K562 treated with DMSO at 1 percent for 4 hours (cell line): Measurements from ENCODE around the gene DGKH. TPM values are rescaled to one million over a fixed set of nuclear protein-coding genes. Genes with fewer than 3 reads are reported as not detected.

Experiments used
- total RNA-seq: library from RNA; unstranded; fragments of 300-600 nt; gene quantifications from 2 replicates; pipeline ENCODE4 v1.2.3, GENCODE V29; 2022; ENCODE audit not compliant: insufficient read depth

The DGKH gene, protein sequence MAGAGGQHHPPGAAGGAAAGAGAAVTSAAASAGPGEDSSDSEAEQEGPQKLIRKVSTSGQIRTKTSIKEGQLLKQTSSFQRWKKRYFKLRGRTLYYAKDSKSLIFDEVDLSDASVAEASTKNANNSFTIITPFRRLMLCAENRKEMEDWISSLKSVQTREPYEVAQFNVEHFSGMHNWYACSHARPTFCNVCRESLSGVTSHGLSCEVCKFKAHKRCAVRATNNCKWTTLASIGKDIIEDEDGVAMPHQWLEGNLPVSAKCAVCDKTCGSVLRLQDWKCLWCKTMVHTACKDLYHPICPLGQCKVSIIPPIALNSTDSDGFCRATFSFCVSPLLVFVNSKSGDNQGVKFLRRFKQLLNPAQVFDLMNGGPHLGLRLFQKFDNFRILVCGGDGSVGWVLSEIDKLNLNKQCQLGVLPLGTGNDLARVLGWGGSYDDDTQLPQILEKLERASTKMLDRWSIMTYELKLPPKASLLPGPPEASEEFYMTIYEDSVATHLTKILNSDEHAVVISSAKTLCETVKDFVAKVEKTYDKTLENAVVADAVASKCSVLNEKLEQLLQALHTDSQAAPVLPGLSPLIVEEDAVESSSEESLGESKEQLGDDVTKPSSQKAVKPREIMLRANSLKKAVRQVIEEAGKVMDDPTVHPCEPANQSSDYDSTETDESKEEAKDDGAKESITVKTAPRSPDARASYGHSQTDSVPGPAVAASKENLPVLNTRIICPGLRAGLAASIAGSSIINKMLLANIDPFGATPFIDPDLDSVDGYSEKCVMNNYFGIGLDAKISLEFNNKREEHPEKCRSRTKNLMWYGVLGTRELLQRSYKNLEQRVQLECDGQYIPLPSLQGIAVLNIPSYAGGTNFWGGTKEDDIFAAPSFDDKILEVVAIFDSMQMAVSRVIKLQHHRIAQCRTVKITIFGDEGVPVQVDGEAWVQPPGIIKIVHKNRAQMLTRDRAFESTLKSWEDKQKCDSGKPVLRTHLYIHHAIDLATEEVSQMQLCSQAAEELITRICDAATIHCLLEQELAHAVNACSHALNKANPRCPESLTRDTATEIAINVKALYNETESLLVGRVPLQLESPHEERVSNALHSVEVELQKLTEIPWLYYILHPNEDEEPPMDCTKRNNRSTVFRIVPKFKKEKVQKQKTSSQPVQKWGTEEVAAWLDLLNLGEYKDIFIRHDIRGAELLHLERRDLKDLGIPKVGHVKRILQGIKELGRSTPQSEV
- 0.48 and 0.90 TPM in 2 replicates for total RNA-seq

DNA sequence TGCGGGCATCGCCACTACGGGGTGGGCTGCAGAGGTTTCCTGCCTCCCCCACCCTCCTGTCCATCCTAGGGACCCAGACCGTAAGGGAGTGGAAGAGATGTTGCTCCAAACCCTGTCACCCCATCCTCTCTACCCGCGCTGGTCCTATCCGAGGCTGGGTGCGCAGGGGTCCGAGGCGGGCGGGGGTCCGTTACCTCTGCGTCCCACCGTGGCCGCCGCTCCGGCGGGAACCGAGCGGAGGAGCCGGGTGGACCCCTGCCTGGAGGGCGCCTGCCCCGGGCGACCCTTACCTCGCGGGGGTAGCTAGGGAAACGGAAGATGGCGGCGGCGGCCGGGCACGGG lies at the start of gene DGKH:
TSS of gene DGKH (plus strand) at position 307 of the 342 bp plus-strand sequence. CDS start 126 bp downstream, outside the sequence.

DNA sequence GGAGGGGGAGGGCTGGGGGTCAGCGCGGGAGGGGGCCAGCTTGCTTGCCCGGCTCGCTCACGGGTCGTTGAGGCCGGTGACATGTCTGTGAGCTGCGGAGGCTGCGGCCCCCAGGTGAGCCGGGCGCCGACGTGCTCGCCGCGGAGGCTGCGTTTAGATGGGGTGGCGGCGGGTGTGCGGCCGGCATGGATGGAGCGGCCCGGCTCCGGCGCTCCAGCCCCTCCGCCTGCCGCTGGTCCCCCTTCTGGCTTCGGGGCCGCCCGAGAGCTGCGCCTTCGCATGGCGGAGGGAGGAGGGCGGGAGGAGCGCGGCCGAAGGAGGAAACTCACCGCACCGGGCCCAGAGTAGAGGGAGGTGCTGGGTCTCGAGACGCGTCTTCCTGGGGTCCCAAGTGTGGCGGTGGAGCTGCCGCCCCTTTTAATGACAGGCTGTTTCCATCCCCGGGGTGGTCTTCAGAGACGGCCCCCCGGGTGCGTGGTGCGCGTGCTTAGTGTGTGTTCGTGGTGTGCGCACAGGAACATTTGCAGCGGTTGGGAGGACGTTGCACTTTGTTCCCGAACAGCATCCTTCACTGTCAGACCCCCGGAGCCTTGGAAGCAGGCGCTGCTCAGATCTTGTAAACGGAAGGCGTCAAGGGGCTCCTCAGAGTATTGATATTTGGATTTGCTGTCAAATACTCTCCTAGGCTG lies 223.8 kb downstream of the DGKH start, which contains the start of gene AKAP11:
TSS of gene AKAP11 (plus strand) at position 38 of the 689 bp plus-strand sequence. CDS start 14,197 bp downstream, outside the sequence.

Other genes starting within 250 kb of the DGKH start
- gene VWA8, start 87.5 kb upstream of the DGKH start, total RNA-seq, result 4.5 and 5.3 TPM in 2 replicates
- 3.6 and 5.2 TPM in 2 replicates for gene AKAP11, start 223.5 kb downstream of the DGKH start, total RNA-seq